HG03135 (cell line): ENCODE data around the gene B3GNT7.
"Not testable (repeated sequence)": the region's sequence is repeated elsewhere in the genome, so short reads cannot be mapped to it uniquely, and the experiment has no call there.

Experiments used
- ATAC-seq: cut with Tn5 transposase; IDR thresholded peaks from one replicate; pipeline ENCODE4 v1.9.1; 2021; ENCODE audit warnings: mild to moderate bottlenecking, moderate library complexity; ENCODE audit not compliant: unreplicated experiment

B3GNT7 gene

DNA sequence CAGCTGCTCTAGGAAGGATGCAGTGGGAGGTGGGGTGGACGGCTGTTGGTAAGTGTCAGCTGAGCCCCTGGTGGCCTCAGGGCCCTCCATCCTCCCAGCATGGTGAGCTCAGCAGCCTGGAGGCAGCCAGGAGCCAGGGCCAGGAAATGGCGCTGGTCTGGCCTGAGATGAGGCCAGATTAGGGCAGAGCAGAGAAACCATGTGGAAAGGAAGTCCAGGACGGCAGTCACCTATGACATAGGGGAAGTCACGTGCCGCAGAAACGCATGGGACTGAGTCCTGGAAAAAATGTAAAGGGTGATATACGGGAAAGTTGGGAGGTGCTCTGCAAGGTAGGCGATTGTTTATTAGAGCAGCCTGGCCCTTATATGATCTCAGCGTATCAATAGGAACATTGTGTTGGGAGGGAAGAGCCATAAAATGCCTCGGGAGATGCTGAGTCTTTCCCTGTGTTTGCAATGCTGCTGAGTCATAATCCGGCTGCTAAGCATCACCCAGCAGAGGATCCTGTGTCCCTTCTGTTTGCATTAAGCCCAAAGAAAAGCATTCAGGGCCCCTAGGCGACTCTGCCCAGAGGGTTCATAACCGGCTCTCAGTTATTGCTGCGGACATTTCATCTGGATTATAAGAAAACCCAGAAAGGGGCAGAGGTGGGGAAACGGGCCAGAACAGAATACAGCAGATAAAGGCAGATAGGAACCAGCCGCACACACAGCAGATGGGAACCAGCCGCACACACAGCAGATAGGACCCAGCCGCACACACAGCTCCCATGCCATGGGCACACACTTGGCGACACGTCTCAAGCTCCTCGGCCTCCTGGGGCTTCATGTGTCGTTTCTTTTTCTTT, 30.3 kb upstream of the B3GNT7 start:
- no peak for ATAC-seq

DNA sequence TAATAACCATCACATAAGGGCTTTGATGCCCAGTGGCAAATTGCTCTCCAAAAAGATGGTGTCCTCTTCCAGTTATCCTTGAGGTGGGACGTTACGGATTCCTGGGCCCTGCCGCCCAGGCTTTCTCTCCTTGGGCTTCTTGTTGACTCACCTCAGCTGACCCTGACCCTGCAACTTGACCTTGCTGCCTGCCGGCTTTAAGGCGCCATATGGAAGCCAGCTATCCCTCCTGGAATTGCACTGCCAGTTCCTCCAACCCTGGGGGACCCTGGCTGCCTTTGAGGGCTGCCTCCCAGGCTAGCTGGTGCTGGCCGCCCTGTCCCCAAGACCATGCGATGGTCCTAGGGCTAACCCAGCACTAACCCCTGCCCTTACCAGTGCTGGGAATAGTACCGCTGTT, 28.3 kb upstream of the B3GNT7 start:
- ATAC-seq = no peak

- no peak for ATAC-seq
Observed at GRCh38 chr2:231369580-231370428, 25.7 kb upstream of the B3GNT7 start.

DNA sequence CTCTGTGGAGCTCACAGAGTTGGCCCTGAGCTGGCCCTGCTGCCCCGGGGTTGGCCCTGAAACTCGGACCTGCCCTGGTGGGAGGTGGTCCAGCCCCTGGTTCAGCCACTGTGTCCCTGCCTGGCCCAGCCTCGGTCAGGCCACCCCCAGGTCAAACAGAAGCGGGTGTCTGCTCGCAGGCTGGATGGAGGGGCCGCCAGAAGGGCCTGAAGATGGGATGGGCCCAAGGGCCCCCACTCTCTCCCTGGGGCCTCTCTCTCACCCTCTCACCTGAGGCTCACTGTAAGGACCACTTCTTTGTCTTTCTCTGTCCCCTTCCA, 25.1 kb upstream of the B3GNT7 start:
- no peak for ATAC-seq

DNA sequence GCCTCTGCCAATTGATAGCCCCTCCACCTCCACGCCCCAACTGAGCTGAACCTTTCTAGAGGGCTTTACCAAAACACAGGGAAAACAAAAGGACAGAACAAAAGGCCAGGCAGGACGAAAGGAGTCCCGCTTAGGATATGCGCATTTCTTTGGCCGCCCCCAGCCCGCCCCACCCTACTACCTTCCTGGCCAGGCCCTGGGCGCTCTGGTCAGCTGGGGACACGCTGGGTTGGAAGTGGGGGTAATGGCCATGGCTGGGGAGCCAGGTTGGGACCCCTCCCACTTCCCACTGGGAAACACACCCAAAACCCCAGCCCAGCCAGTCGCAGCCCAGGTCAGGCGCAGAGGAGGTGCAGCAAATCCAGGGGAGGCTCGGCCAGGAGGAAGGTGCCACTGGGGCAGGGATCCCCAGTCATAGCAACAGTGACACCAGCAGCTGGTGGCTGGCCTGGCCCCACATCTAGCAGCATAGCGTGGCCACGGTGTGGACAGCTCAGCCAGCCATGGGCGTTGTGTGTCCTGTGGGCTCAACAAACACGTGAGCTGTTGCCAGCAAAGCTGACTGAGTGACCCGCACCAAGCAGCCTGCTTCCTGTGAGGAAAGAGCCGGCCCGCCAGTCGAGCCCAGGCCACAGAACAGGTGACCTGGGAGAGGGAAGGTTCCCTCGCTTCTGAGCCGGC, 24.6 kb upstream of the B3GNT7 start:
- no peak for ATAC-seq

- ATAC-seq = no peak
Observed at GRCh38 chr2:231371430-231372054, 24.0 kb upstream of the B3GNT7 start.

DNA sequence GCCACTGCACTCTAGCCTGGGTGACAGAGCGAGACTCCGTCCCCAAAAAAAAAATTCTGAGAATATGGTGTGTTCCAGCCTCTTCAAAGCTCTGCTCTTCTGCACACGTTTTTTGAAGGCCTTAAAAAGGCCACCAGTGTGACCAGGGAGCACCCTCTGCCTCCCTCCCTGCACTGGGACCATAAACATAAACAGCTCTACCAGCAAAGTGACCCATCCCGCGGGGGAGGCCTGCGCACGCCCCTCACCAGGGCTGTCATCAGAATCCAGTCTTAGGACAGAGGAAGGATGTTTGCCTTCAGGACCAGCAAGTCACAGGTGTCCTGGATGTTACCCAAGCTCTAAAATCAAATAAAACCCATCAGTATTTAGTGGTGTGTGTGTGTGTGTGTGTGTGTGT, 23.2 kb upstream of the B3GNT7 start:
- ATAC-seq = no peak

DNA sequence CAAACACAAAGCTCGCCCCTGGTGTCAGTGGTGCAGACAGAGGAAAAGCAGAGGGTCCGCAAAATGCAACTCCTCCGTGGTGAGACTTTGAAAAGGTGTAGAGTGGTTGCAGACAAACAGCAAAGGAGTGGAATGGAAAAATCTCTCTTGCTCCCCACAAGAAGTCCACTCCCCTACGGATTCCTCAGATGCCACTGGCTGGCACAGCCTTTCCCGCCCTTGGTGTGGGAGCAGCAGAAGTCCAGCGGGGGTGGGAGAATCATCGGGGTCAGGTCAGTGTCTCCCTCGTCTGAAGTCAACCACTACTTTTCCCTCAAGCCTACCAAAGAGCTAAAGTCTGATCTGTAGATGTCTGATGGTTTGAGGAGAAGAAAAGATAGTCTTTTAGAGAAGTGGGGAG, 22.3 kb upstream of the B3GNT7 start:
- ATAC-seq = no peak

DNA sequence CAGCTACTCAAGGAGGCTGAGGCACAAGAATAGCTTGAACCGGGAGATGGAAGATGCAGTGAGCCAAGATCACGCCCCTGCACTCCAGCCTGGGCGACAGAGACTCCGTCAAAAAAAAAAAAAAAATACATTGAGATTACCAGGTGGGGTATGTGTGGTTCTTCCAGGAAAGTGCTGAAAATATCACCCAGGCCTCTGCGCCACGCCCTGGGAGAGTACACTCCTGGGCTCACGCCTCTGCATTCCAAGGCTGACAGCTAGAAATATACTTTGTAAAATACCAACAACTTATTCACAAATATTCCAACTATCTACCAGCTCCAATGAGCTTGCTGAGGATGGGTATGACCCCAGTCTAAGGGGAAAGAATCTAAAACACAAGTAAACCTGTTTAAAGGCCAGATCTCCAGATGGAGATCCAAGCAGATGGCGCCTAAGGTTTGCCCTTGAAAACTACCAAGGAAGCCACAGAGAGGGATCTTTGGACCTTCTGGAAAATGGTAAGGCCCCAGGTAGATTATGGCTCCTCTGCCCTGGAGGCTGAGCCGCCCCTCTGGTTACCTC, 21.6 kb upstream of the B3GNT7 start:
- no peak for ATAC-seq

DNA sequence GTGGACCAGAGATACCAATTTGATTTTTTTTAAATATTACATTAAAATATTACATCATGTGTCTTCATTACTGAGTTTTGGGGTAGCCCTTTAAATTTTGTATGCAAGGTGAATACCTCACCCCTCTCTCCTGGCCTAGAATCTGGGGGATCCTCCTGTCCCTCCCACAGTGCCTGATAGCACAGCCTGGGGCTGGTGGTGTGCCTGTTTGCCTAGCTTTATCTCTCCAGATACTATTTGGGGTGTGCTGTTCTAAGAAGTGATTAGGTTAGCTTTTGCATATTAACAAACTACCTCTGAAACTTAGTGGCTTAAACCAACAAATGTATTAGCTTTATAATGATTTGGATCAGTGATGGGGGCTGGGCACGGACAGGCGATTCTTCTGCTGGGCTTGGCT, 20.7 kb upstream of the B3GNT7 start:
- ATAC-seq = no peak

- not testable (repeated sequence) for ATAC-seq
Observed at GRCh38 chr2:231375994-231376615, 19.4 kb upstream of the B3GNT7 start.

GRCh38 chr2:231376857-231377256, 18.7 kb upstream of the B3GNT7 start:
- no peak for ATAC-seq

- ATAC-seq = no peak
Observed at GRCh38 chr2:231378026-231378722, 17.3 kb upstream of the B3GNT7 start.

GRCh38 chr2:231379266-231380215, 16.0 kb upstream of the B3GNT7 start:
- ATAC-seq = no peak

DNA sequence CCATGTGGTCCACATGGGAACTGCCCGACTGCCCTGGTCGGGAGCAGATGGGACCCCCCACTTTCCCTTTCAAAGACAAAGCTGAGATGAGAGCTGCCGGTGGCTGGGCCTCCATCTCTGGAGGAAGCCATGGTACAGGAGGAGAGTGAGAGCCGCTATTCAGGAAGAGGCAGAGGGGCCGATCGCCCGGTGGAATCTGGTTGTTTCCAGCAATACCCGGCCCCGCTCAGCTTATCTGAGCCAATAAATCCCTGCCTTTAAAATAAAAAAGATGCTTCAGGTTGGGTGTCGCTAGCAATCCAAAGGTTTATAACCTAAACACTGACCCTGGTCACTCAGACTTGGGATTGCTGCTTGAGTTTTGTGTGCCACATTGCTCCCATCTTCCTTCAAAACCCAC, 15.2 kb upstream of the B3GNT7 start:
- ATAC-seq = no peak

- ATAC-seq = no peak
Observed at GRCh38 chr2:231380991-231381847, 14.3 kb upstream of the B3GNT7 start.

DNA sequence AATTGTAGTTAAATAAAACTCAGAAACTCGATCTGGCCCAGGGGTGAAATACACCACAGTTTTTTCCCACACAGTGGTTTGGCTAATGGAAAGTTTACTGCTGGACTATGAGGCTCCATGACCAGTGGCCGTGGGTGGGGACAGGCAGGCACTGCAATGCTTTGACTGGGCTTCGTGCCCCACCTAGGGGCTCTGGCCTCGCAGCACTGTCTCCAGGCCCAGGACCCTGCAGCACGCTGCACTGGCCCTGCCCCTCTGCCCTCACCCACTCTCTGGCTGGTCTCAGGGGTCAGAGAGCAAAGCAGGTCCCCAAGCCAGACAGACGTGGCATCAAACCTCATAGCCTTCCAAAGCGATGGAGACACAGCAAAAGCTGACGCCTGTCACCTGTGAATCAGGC, 13.4 kb upstream of the B3GNT7 start:
- ATAC-seq = no peak
